Measurements from ENCODE around the gene IFT74.

IFT74 gene

GRCh38 chr9:26975728-26976707, 19.8 kb downstream of the IFT74 start:
- DNase-seq = peak in 2 of 6 experiments; percentile 1 to 2

GRCh38 chr9:26983340-26983739, 27.1 kb downstream of the IFT74 start:
- DNase-seq = no peak

GRCh38 chr9:26995810-26996209, 39.6 kb downstream of the IFT74 start:
- no peak for DNase-seq

GRCh38 chr9:27003426-27004077, 47.3 kb downstream of the IFT74 start:
- no peak for DNase-seq

GRCh38 chr9:27005491-27005890, 49.3 kb downstream of the IFT74 start, which contains the start of gene LRRC19:
Gene LRRC19 (minus strand): TSS chr9:27005672. CDS start chr9:26999694, 5,978 bp downstream.
- no peak for DNase-seq

GRCh38 chr9:27019589-27019988, 63.4 kb downstream of the IFT74 start:
- DNase-seq = no peak

GRCh38 chr9:27022920-27023319, 66.7 kb downstream of the IFT74 start:
- DNase-seq = no peak

- DNase-seq = no peak
Observed at GRCh38 chr9:27029186-27029585, 73.0 kb downstream of the IFT74 start.

GRCh38 chr9:27033815-27034403, 77.7 kb downstream of the IFT74 start:
- DNase-seq = peak in 3 of 6 experiments; percentile 2 to 10 (median 9)

- no peak for DNase-seq
Observed at GRCh38 chr9:27037499-27037898, 81.3 kb downstream of the IFT74 start.

GRCh38 chr9:27041746-27042145, 85.5 kb downstream of the IFT74 start:
- DNase-seq = no peak

- no peak for DNase-seq
Observed at GRCh38 chr9:27042476-27042875, 86.3 kb downstream of the IFT74 start.

- no peak for DNase-seq
Observed at GRCh38 chr9:27043176-27043575, 87.0 kb downstream of the IFT74 start.

GRCh38 chr9:27047136-27047535, 90.9 kb downstream of the IFT74 start:
- DNase-seq = no peak

GRCh38 chr9:27053369-27054022, 97.3 kb downstream of the IFT74 start:
- no peak for DNase-seq

- DNase-seq = no peak
Observed at GRCh38 chr9:27054125-27054524, 97.9 kb downstream of the IFT74 start.

- DNase-seq = no peak
Observed at GRCh38 chr9:27054841-27055240, 98.6 kb downstream of the IFT74 start.

- no peak for DNase-seq
Observed at GRCh38 chr9:27059412-27059811, 103.2 kb downstream of the IFT74 start.

GRCh38 chr9:27059907-27060306, 103.7 kb downstream of the IFT74 start:
- no peak for DNase-seq

- no peak for DNase-seq
Observed at GRCh38 chr9:27065288-27065687, 109.1 kb downstream of the IFT74 start.

GRCh38 chr9:27073841-27074728, 117.9 kb downstream of the IFT74 start:
- no peak for DNase-seq

GRCh38 chr9:27078685-27079084, 122.5 kb downstream of the IFT74 start:
- no peak for DNase-seq
